Testis (tissue), 3 donors: ENCODE measurements around the gene WAPL. TPM values are rescaled to one million over a fixed set of nuclear protein-coding genes. Genes with fewer than 3 reads are reported as not detected.

Experiments used
- DNase-seq: peaks from one replicate; pipeline ENCODE4 v3.0.0-alpha.2; 2019
- H3K27ac ChIP-seq, 2 donors: fragments of 200-600 bp; sonication (generic); one replicate each; pipeline ENCODE4 v1.5.1; 2019
- H3K27me3 ChIP-seq: fragments of 200-600 bp; sonication (generic); one replicate; pipeline ENCODE4 v1.5.1; 2019
- H3K36me3 ChIP-seq: fragments of 200-600 bp; sonication (generic); one replicate; pipeline ENCODE4 v1.5.1; 2017; ENCODE audit warnings: low read depth; ENCODE audit errors: missing control alignments
- H3K4me1 ChIP-seq: fragments of 200-600 bp; sonication (generic); one replicate; pipeline ENCODE4 v1.5.1; 2019
- H3K4me3 ChIP-seq, 2 donors: fragments of 200-600 bp; sonication (generic); one replicate each; pipeline ENCODE4 v1.5.1; 2017 to 2019
- H3K9me3 ChIP-seq: fragments of 200-600 bp; sonication (generic); one replicate; pipeline ENCODE4 v1.5.1; 2017
- POLR2A ChIP-seq: fragments of 450-650 bp; IDR thresholded peaks from one replicate; pipeline ENCODE4 v1.6.1; 2017; ENCODE audit warnings: antibody characterized with exemption, mild to moderate bottlenecking, moderate library complexity
- WGBS, 2 donors: methylation state at CpG; one replicate each; pipeline ENCODE4 v1.1.5; 2018; 5-methylcytosine and 5-hydroxymethylcytosine counted together
- intact Hi-C: fragments of 100-400 bp; cut with DNase I; formaldehyde crosslinking; loops from one replicate; pipeline ENCODE4 v1.15.1; 2023; ENCODE audit warnings: low total_unique reads
- polyA plus RNA-seq: library from polyadenylated mRNA; stranded (reverse); fragments of 350-450 nt; fragmentation: Illumina TruSeq; extraction: RNeasy Lipid Tissue Mini Kit (QIAGEN cat#74804); gene quantifications from one replicate; pipeline ENCODE4 v1.2.3, GENCODE V29; 2014; ENCODE audit warnings: low read depth, low replicate concordance; ENCODE audit not compliant: insufficient read depth
- total RNA-seq, 2 donors: library from RNA; depleted of rRNA; stranded (reverse); fragments of >200 nt; gene quantifications; one replicate each; pipeline ENCODE4 v1.2.3, GENCODE V29; 2016
- TF ChIP-seq, protein P1 (sequence below), 3 experiments: fragments of 450-650 bp in 2 of 3; fragments of 200-600 bp in 1 of 3; sonication (generic) in 1 of 3; IDR thresholded peaks; one replicate each; pipeline ENCODE4 v1.5.1; 2016 to 2019; ENCODE audit warnings: antibody characterized with exemption in 3 of 3, mild to moderate bottlenecking in 2 of 3, moderate library complexity in 1 of 3

WAPL gene
- total and polyA plus RNA-seq, 3 donors from 2014 or later: 65.7 to 89.8 (median 80.8) TPM

DNA sequence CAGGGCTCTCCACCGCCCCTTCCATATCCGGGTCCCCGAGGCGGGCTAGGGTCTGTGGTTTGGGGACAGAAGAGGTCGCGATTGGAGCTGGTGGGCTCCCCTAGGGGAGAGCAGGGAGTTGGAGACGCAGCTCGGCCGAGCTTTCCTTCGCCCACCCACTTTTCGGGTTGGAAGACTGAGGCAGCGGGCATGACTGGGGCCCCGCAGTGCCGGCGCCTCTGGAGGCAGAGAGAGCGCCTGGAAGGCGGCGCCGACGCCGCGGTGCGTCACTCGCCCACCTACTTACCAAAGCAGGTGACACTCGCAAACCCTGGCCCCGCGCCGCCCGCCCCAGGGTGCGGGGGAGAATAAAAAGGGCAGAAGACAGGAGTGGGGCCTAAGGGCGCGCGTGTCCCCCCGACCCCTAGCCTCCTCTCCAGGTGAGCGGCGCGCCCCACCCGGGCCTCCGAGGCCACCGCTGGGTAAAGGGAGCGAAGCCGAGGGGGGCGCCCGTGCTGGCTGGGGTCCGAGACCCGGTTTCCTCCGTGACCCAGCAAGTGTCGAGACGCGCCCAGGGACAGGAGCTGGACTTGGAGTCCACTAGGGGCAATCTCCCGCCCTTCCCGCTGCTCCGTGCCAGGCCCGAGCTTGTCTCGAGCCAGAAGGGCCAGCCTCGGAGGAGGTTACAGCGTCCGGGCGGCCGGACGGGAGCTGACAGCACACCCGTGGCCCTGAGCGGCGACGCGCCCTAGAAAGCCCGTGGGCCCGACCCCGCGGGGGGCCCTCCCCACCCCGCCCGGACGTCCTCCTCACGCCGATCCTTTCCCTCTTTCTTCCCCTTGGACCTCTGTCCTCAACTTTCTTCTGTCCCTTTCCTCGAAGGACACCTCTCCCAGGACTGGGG lies 120.6 kb downstream of the WAPL start:
- H3K36me3 ChIP-seq: no peaks in the 10 kb centered on the region
- WGBS, 2 donors: 1% methylated on average over 21 to 76 of the region's 76 CpGs
- H3K4me1 ChIP-seq: peaks cover 13% of the 10 kb centered on the region
- intact Hi-C loops: loop anchor here (10.0 kb wide), 1 partner anchor 184 kb away; no protein-coding TSS in a partner anchor
- no peaks in the 10 kb centered on the region for H3K9me3 ChIP-seq
- DNase-seq: peak; percentile 64
- H3K27ac ChIP-seq: peak overlapping the region; percentile 69 to 77
- H3K4me3 ChIP-seq: peak overlapping the region; percentile 57 to 58
- no peaks in the 10 kb centered on the region for H3K27me3 ChIP-seq
- TF ChIP-seq, protein P1, sequence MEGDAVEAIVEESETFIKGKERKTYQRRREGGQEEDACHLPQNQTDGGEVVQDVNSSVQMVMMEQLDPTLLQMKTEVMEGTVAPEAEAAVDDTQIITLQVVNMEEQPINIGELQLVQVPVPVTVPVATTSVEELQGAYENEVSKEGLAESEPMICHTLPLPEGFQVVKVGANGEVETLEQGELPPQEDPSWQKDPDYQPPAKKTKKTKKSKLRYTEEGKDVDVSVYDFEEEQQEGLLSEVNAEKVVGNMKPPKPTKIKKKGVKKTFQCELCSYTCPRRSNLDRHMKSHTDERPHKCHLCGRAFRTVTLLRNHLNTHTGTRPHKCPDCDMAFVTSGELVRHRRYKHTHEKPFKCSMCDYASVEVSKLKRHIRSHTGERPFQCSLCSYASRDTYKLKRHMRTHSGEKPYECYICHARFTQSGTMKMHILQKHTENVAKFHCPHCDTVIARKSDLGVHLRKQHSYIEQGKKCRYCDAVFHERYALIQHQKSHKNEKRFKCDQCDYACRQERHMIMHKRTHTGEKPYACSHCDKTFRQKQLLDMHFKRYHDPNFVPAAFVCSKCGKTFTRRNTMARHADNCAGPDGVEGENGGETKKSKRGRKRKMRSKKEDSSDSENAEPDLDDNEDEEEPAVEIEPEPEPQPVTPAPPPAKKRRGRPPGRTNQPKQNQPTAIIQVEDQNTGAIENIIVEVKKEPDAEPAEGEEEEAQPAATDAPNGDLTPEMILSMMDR (IDR thresholded peaks at IDR 0.05): no peak
- TF ChIP-seq POLR2A: no peak

DNA sequence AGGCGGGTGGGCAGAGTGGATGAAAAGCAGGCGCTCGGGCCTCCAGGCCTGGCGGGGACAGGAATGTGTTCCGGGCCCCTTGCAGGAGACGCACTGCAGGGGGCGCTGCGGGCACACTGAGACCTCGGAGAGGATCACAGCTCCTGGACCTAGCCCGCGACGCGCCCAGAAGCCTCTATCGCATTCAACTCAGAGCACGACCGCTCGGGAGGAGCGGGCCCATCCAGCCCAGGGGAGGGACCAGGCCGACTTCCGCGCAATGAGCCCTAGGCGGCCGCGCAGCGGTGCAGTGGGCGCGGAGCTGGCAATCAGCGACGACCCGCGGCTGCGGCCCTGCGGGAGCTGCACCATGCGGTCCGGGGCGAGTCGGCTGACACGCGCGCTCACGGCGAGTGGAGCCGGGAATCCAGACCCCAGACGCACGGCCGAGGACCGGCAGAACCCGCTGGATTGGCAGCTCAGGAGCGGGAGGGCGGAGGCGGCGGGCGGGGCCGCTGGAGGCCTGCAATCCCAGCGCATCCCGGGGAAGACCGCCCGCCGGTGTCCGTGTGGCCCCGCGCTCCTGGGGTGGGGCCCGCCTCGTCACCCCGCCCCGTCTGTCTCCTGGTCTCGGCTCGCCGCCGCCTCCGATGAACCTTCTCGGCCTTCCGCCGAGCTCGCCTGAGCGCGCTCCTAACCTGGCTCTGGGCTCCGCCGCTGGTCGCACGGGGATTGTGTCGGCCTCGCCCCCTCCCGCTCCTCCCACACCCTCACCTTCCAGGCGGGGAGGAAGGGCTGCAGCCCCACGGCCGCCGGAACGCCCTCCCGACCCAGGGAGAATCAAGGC lies 121.5 kb downstream of the WAPL start:
- TF ChIP-seq, protein P1 (IDR thresholded peaks at IDR 0.05): peak; percentile 88 to 94 (median 91)
- TF ChIP-seq POLR2A: no peak
- peak; percentile 96 for DNase-seq
- Histone ChIP-seq H3K4me3 (peak overlapping the region; percentile 57 to 58), H3K4me1 (peaks cover 13% of the 10 kb centered on the region), H3K27me3 (no peaks in the 10 kb centered on the region), H3K36me3 (no peaks in the 10 kb centered on the region), H3K9me3 (no peaks in the 10 kb centered on the region), H3K27ac (peak overlapping the region; percentile 69 to 77)
- 0 to 2% methylated on average over 17 to 81 of the region's 90 CpGs for WGBS, 2 donors
- intact Hi-C loops: loop anchor here (10.0 kb wide), 1 partner anchor 185 kb away; no protein-coding TSS in a partner anchor

DNA sequence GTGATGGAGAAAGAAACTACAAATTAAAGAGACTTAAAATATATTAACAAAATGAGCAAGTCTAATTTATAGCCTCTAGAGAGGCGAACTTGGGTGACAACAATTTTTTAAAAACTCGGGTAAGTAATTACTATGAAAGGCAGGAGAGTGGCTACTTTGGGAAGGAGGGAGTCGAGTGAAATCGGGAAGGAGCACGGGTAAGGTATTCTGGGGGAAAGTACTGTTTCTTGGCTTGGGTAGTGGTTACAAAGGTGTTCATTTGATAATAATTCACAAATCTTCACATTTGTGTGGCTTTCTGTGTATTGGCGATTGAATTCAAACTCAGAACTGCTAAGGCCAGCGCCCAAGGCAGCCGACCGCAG lies 122.1 kb downstream of the WAPL start:
- intact Hi-C loops: no loop called here
- Histone ChIP-seq H3K27me3 (no peaks in the 10 kb centered on the region), H3K27ac (peak overlapping the region in 1 of 2 donors; percentile 77), H3K9me3 (no peaks in the 10 kb centered on the region), H3K36me3 (no peaks in the 10 kb centered on the region), H3K4me1 (peaks cover 13% of the 10 kb centered on the region), H3K4me3 (peak overlapping the region in 1 of 2 donors; percentile 57)
- 24 to 35% methylated on average over 9 of the region's 9 CpGs for WGBS, 2 donors
- TF ChIP-seq, protein P1 (IDR thresholded peaks at IDR 0.05): no peak
- TF ChIP-seq POLR2A: no peak
- no peak for DNase-seq

DNA sequence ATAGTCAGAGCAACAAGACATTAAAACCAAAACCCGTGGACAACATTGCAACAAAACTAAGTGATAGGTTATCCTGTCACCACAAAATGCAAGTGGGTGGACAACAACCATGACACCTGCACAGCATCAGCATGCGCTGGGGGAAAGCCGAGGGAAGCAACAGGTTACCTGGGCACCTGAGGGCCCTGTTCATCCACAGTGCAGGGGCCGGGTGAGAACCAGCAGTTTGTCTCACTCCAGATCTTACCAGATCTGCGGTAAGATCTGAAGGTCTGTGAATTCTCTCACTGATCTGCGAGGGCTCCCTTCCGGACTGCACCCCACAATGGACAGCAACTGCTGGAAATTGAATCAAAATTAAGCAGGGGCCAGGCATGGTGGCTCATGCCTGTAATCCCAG lies 124.5 kb downstream of the WAPL start:
- intact Hi-C loops: no loop called here
- Histone ChIP-seq H3K27me3 (no peaks in the 10 kb centered on the region), H3K4me1 (peaks cover 3% of the 10 kb centered on the region), H3K36me3 (no peaks in the 10 kb centered on the region), H3K27ac (no peak overlapping the region), H3K9me3 (no peaks in the 10 kb centered on the region), H3K4me3 (no peak overlapping the region)
- WGBS, 2 donors: 83 to 94% methylated on average over 7 of the region's 7 CpGs
- no peak for DNase-seq
- TF ChIP-seq, protein P1 (IDR thresholded peaks at IDR 0.05): no peak
- TF ChIP-seq POLR2A: no peak
